K562 (cell line): ENCODE results near the gene TNF. TPM values are rescaled to one million over a fixed set of nuclear protein-coding genes. Genes with fewer than 3 reads are reported as not detected.

Experiments
- ATAC-seq: fragments of 200-7000 bp; cut with Tn5 transposase; 3 replicates; pipeline ENCODE4 v1.9.1; 2020; ENCODE audit warnings: moderate library complexity
- BruUV-seq: library from RNA; stranded (reverse); fragments of 400-500 nt; replicated peaks from 2 replicates; lab custom pipeline; 2021; lab: Mats Ljungman, UMichigan
- CTCF ChIA-PET: fragments of 300-600 bp; formaldehyde crosslinking; extraction: SDS; loops from one replicate; lab custom pipeline; 2021; ENCODE audit warnings: low intra/inter-chr PET ratio; lab: Yijun Ruan, JAX
- POLR2A ChIA-PET: fragments of 300-600, 350-650 bp; sonication (Branson Sonifier 250); formaldehyde crosslinking; extraction: SDS; loops from one replicate; lab custom pipeline; 2021; ENCODE audit warnings: antibody characterized with exemption, inconsistent platforms; lab: Yijun Ruan, JAX
- DNase-seq, 4 experiments: peaks; one replicate each; pipeline versions ENCODE4 v3.0.0 to v3.0.0-alpha.2; 2011 to 2018; ENCODE audit warnings: low spot score in 3 of 4, mixed read lengths in 3 of 4; ENCODE audit errors: extremely low read depth in 1 of 4
- FAIRE-seq: peaks from 2 replicates; lab custom pipeline; 2011; peaks lifted over from hg19 to GRCh38; lab: Jason Lieb, UNC
- H2AFZ ChIP-seq: 2 replicates; pipeline ENCODE4 v1.6.0; 2011; ENCODE audit warnings: low read depth, low read length, control low read depth, inconsistent platforms
- H3K27ac ChIP-seq: fragments of 200-600 bp; 3 replicates; pipeline ENCODE4 v1.8.0; 2011; ENCODE audit warnings: low read depth, mild to moderate bottlenecking, control low read depth, inconsistent platforms, low read length, moderate library complexity, mixed read lengths; ENCODE audit errors: extremely low read depth
- H3K27me3 ChIP-seq, 2 experiments: fragments of 300-600 bp in 1 of 2; 2 replicates in 1 of 2; 3 replicates in 1 of 2; pipeline versions ENCODE4 v1.6.0 to v1.8.0; 2011; ENCODE audit warnings: inconsistent platforms in 2 of 2, low read length in 2 of 2, mild to moderate bottlenecking in 1 of 2, mixed read lengths in 1 of 2, moderate library complexity in 1 of 2; ENCODE audit not compliant: control insufficient read depth in 2 of 2, insufficient read depth in 2 of 2
- H3K36me3 ChIP-seq: fragments of 300-600 bp; 3 replicates; pipeline ENCODE4 v1.8.0; 2011; ENCODE audit warnings: mild to moderate bottlenecking, low read length, inconsistent platforms; ENCODE audit not compliant: control insufficient read depth, insufficient read depth
- H3K4me1 ChIP-seq, 2 experiments: fragments of 200-600 bp in 1 of 2; replicated peaks in 1 of 2; 2 replicates in 1 of 2; 3 replicates in 1 of 2; pipeline versions ENCODE4 v1.5.1 to v1.8.0; 2011; ENCODE audit warnings: inconsistent platforms in 2 of 2, low read length in 2 of 2, mild to moderate bottlenecking in 1 of 2, mixed read lengths in 1 of 2, moderate library complexity in 1 of 2; ENCODE audit not compliant: control insufficient read depth in 2 of 2, insufficient read depth in 2 of 2
- H3K4me2 ChIP-seq: 2 replicates; pipeline ENCODE4 v1.6.1; 2011; ENCODE audit warnings: low read length, control low read depth, inconsistent platforms, mixed read lengths; ENCODE audit not compliant: insufficient read depth
- H3K4me3 ChIP-seq: fragments of 200-600 bp; sonication (generic), shearing (Covaris generic); 2 replicates; pipeline ENCODE4 v1.5.1; 2016; ENCODE audit warnings: control low read depth, inconsistent platforms
- H3K79me2 ChIP-seq: fragments of 200-600 bp; 3 replicates; pipeline ENCODE4 v1.8.0; 2011; ENCODE audit warnings: low read length, inconsistent platforms; ENCODE audit not compliant: control insufficient read depth, insufficient read depth
- H3K9ac ChIP-seq, 2 experiments: 2 replicates each; pipeline versions ENCODE4 v1.6.0 to v1.6.1; 2011; ENCODE audit warnings: low read depth in 2 of 2, low read length in 2 of 2, control low read depth in 1 of 2, inconsistent platforms in 1 of 2, mild to moderate bottlenecking in 1 of 2, mixed read lengths in 1 of 2; ENCODE audit not compliant: insufficient read depth in 1 of 2
- H3K9me1 ChIP-seq: one replicate; pipeline ENCODE4 v1.6.0; 2011; ENCODE audit warnings: inconsistent platforms, mild to moderate bottlenecking, low read length, moderate library complexity; ENCODE audit not compliant: control insufficient read depth, insufficient read depth
- H3K9me3 ChIP-seq: replicated peaks from 2 replicates; pipeline ENCODE4 v1.5.1; 2011; ENCODE audit warnings: low read depth, low read length, inconsistent platforms; ENCODE audit not compliant: control insufficient read depth, insufficient read depth
- H4K20me1 ChIP-seq: replicated peaks from 2 replicates; pipeline ENCODE4 v1.6.1; 2011; ENCODE audit warnings: low read length, inconsistent platforms, mixed read lengths; ENCODE audit not compliant: control insufficient read depth, insufficient read depth
- CSDE1 ChIP-seq, 2 experiments: fragments of 450-650 bp; IDR thresholded peaks; 2 replicates each; pipeline ENCODE4 v1.6.1; 2016; ENCODE audit warnings: mild to moderate bottlenecking in 1 of 2
- E2F3 ChIP-seq: fragments of 250-450 bp; sonication (Bioruptor Pico); IDR thresholded peaks from 2 replicates; pipeline ENCODE4 v1.4.0; 2020; ENCODE audit warnings: mild to moderate bottlenecking
- HDAC3 ChIP-seq: fragments of 450-650 bp; IDR thresholded peaks from 2 replicates; pipeline ENCODE4 v1.6.1; 2018; ENCODE audit warnings: borderline replicate concordance, mild to moderate bottlenecking, moderate library complexity; ENCODE audit not compliant: partially characterized antibody
- LARP7 ChIP-seq: fragments of 450-650 bp; IDR thresholded peaks from 2 replicates; pipeline ENCODE4 v1.6.1; 2016
- NCOA2 ChIP-seq, 2 experiments: fragments of 450-650 bp; IDR thresholded peaks; 2 replicates each; pipeline ENCODE4 v1.6.1; 2018; ENCODE audit warnings: mild to moderate bottlenecking in 2 of 2, moderate library complexity in 1 of 2; ENCODE audit not compliant: partially characterized antibody in 2 of 2
- SMAD1 ChIP-seq: fragments of 150-350 bp; IDR thresholded peaks from 2 replicates; pipeline ENCODE4 v1.6.1; 2014; ENCODE audit warnings: low read length, low read depth; ENCODE audit not compliant: partially characterized antibody
- SMARCE1 ChIP-seq: fragments of 450-650 bp; IDR thresholded peaks from 2 replicates; pipeline ENCODE4 v1.7.1; 2016; ENCODE audit warnings: mild to moderate bottlenecking
- TAF9B ChIP-seq: fragments of 450-650 bp; IDR thresholded peaks from 2 replicates; pipeline ENCODE4 v1.6.1; 2018; ENCODE audit warnings: mild to moderate bottlenecking; ENCODE audit not compliant: partially characterized antibody
- TCF7L2 ChIP-seq: fragments of 150-350 bp; IDR thresholded peaks from 2 replicates; pipeline ENCODE4 v1.6.1; 2016; ENCODE audit warnings: low read depth, mild to moderate bottlenecking, low read length, moderate library complexity
- TRIM24 ChIP-seq, 2 experiments: fragments of 450-650 bp; IDR thresholded peaks; 2 replicates each; pipeline ENCODE4 v1.6.1; 2016
- ZBTB33 ChIP-seq: sonication (generic); formaldehyde crosslinking; IDR thresholded peaks from 2 replicates; pipeline ENCODE4 v1.8.1; 2023; ENCODE audit warnings: mild to moderate bottlenecking, missing genetic modification reagents
- ZBTB34 ChIP-seq: fragments of 250-450 bp; sonication (Bioruptor Pico); IDR thresholded peaks from 2 replicates; pipeline ENCODE4 v1.8.0; 2021; ENCODE audit warnings: mild to moderate bottlenecking, moderate library complexity
- ZNF316 ChIP-seq: fragments of 450-650 bp; IDR thresholded peaks from 2 replicates; pipeline ENCODE4 v1.6.1; 2016
- whole genome bisulfite sequencing: fragments of 100-300 bp; shearing (Covaris generic); methylation state at CpG from one replicate; pipeline ENCODE4 v1.1.6; 2016; ENCODE audit warnings: low coverage, mixed read lengths; ENCODE audit not compliant: insufficient coverage; ENCODE audit errors: missing lambda C conversion rate; 5-methylcytosine and 5-hydroxymethylcytosine counted together
- in situ Hi-C: fragments of 300-500 bp; cut with MboI; formaldehyde crosslinking; loops from 4 replicates; pipeline ENCODE4 v1.15.0; 2018; ENCODE audit warnings: inconsistent platforms, mixed read lengths
- intact Hi-C: fragments of 100-400 bp; cut with micrococcal nuclease; formaldehyde crosslinking; loops from 2 replicates; pipeline ENCODE4 v1.14.2; 2022
- polyA plus RNA-seq, 8 experiments: library from polyadenylated mRNA; depleted of rRNA in 4 of 8; stranded (reverse) in 5 of 8; unstranded in 3 of 8; fragments of >200 nt; fragmentation: Nextera tagmentation in 2 of 8; fragmentation: Illumina TruSeq in 1 of 8; extraction: Ambion mirVana in 2 of 8; extraction: Trizol in 1 of 8; gene quantifications; 2 replicates each; pipeline versions ENCODE4 v1.2.1 to v1.2.3, GENCODE V29; 2011 to 2014; ENCODE audit warnings: inconsistent platforms in 1 of 8, missing spikeins in 1 of 8
- total RNA-seq, 7 experiments: library from RNA; depleted of rRNA in 6 of 7; stranded (reverse); fragments of >200 nt in 6 of 7; fragmentation: Illumina TruSeq in 2 of 7; extraction: Trizol in 2 of 7; gene quantifications; 2 replicates each; pipeline versions ENCODE4 v1.2.1 to v1.2.3, GENCODE V29; 2011 to 2021; ENCODE audit warnings: low replicate concordance in 1 of 7

The TNF gene
- total and polyA plus RNA-seq, 9 of the 15 experiments (the other 6 are each of a cell fraction or from before 2014, with no cell fraction given), result 0.08 to 0.40 TPM; not detected in 7

GRCh38 chr6:31621320-31621939 lies 46.1 kb downstream of the TNF start:
- under 1% methylated on average over 15 of the region's 15 CpGs for WGBS
- peak overlapping the region; percentile 80 for H2AFZ ChIP-seq
- ATAC-seq (no peak), FAIRE-seq (no peak), DNase-seq (no peak)
- H3K4me3 ChIP-seq, result peak overlapping the region; percentile 96
- ChIA-PET CTCF (no interaction called here), POLR2A (interaction anchor here (0.6 to 12.4 kb wide), 21 partner anchors 9 to 241 kb away, joined by 3 to 274 read pairs (median 4); partner anchors contain the start of genes APOM, BAG6, C6orf47 and DDX39B)
- H3K36me3 ChIP-seq, result peaks cover 56% of the 10 kb centered on the region
- peak overlapping the region; percentile 98 to 99 for H3K9ac ChIP-seq
- H3K4me1 ChIP-seq, result peaks cover 13 to 25% of the 10 kb centered on the region in 2 experiments
- peak overlapping the region; percentile 98 for H3K27ac ChIP-seq
- H3K9me1 ChIP-seq, result peaks cover 12% of the 10 kb centered on the region
- in situ Hi-C loops (no loop called here), intact Hi-C loops (no loop called here)
- peaks cover 22% of the 10 kb centered on the region; the same call in 1 of the 2 replicates for H4K20me1 ChIP-seq
- peaks cover 56% of the 10 kb centered on the region for H3K79me2 ChIP-seq
- no peaks in the 10 kb centered on the region for H3K9me3 ChIP-seq
- no peaks in the 10 kb centered on the region for H3K27me3 ChIP-seq
- H3K4me2 ChIP-seq, result peak overlapping the region; percentile 99
- BruUV-seq, result TSS peak; percentile 62
- 0 out of 2 replicates have a peak, but pooled peaks have one; percentile 10 for TF ChIP-seq ZBTB33 (CRISPR knock-in tag)
- TF ChIP-seq SMAD1, result no peak
- TF ChIP-seq LARP7, result peak; percentile 88
- peak; percentile 73; the same call in 1 of the 2 replicates for TF ChIP-seq SMARCE1
- no peak for TF ChIP-seq E2F3 (CRISPR knock-in tag)
- TF ChIP-seq CSDE1 (IDR thresholded peaks at IDR 0.05), result peak in 1 of 2 experiments; percentile 39; a peak in 1 of 4 replicates
- TF ChIP-seq TRIM24 (IDR thresholded peaks at IDR 0.05), result peak in 1 of 2 experiments; percentile 14; a peak in 1 of 4 replicates
- no peak for TF ChIP-seq ZBTB34
- no peak for TF ChIP-seq NCOA2 (IDR thresholded peaks at IDR 0.05; ENCODE audit: partially characterized antibody in 2 of 2)
- no peak for TF ChIP-seq TCF7L2
- TF ChIP-seq HDAC3, result peak; percentile 27
- no peak for TF ChIP-seq TAF9B
- TF ChIP-seq ZNF316, result no peak
